ENCODE data around the gene UCN2.

- TF ChIP-seq CTCF (IDR thresholded peaks at IDR 0.05), result no peak
- TF ChIP-seq POLR2A (IDR thresholded peaks at IDR 0.05), result no peak
Measured at GRCh38 chr3:48585411-48585810, 21.8 kb upstream of the UCN2 start.
